ENCODE measurements around the gene LYRM4. TPM values are rescaled to one million over a fixed set of nuclear protein-coding genes. Genes with fewer than 3 reads are reported as not detected.

LYRM4 gene
- total RNA-seq, 2 experiments from 2014 or later = 28.9 to 29.8 TPM

GRCh38 chr6:5293692-5294091 is 32.9 kb upstream of the LYRM4 start:
- POLR2A ChIA-PET = no interaction called here
- ATAC-seq (no peak), DNase-seq (no peak)
- H3K27ac Mint-ChIP-seq = no peak overlapping the region
- CTCF ChIA-PET = interaction anchor here (1.2 kb wide), 1 partner anchor 9 kb away, joined by 3 read pairs; no protein-coding TSS in a partner anchor
- no peaks in the 10 kb centered on the region for H3K27me3 Mint-ChIP-seq (ENCODE audit: low read depth)
- H3K4me3 Mint-ChIP-seq = no peak overlapping the region
- peaks cover 4% of the 10 kb centered on the region for H3K36me3 Mint-ChIP-seq (ENCODE audit: low read depth)
- H3K4me1 Mint-ChIP-seq (ENCODE audit: low read depth) = peaks cover 23% of the 10 kb centered on the region
- no peaks in the 10 kb centered on the region for H3K9me3 Mint-ChIP-seq (ENCODE audit: insufficient read depth)

- no peak overlapping the region for H3K27ac Mint-ChIP-seq
- H3K9me3 Mint-ChIP-seq (ENCODE audit: insufficient read depth) = no peaks in the 10 kb centered on the region
- ChIA-PET POLR2A (no interaction called here), CTCF (interaction anchor here (1.0 kb wide), 1 partner anchor 11 kb away, joined by 3 read pairs; no protein-coding TSS in a partner anchor)
- ATAC-seq (no peak), DNase-seq (no peak)
- no peaks in the 10 kb centered on the region for H3K27me3 Mint-ChIP-seq (ENCODE audit: low read depth)
- peaks cover 6% of the 10 kb centered on the region for H3K36me3 Mint-ChIP-seq (ENCODE audit: low read depth)
- peaks cover 25% of the 10 kb centered on the region for H3K4me1 Mint-ChIP-seq (ENCODE audit: low read depth)
- H3K4me3 Mint-ChIP-seq = no peak overlapping the region
These were observed 31.4 kb upstream of the LYRM4 start for GRCh38 chr6:5292154-5292553.

GRCh38 chr6:5290500-5290899 is 29.8 kb upstream of the LYRM4 start:
- CTCF ChIA-PET = interaction anchor here (0.9 to 1.8 kb wide), 4 partner anchors 11 to 155 kb away, joined by 3 to 13 read pairs (median 4); no protein-coding TSS in a partner anchor
- POLR2A ChIA-PET = no interaction called here

GRCh38 chr6:5290097-5290496 is 29.3 kb upstream of the LYRM4 start:
- CTCF ChIA-PET = interaction anchor here (0.9 to 1.8 kb wide), 4 partner anchors 10 to 154 kb away, joined by 3 to 13 read pairs (median 4); no protein-coding TSS in a partner anchor
- Mint-ChIP-seq H3K27me3 (ENCODE audit: low read depth) (no peaks in the 10 kb centered on the region), H3K36me3 (ENCODE audit: low read depth) (peaks cover 2% of the 10 kb centered on the region), H3K4me1 (ENCODE audit: low read depth) (peaks cover 30% of the 10 kb centered on the region), H3K9me3 (ENCODE audit: insufficient read depth) (no peaks in the 10 kb centered on the region), H3K4me3 (no peak overlapping the region), H3K27ac (no peak overlapping the region)
- POLR2A ChIA-PET = no interaction called here
- no peak for DNase-seq
- ATAC-seq = no peak

More at GRCh38 chr6:5290500-5290899, 29.8 kb upstream of the LYRM4 start:
- no peaks in the 10 kb centered on the region for H3K9me3 Mint-ChIP-seq (ENCODE audit: insufficient read depth)
- H3K27me3 Mint-ChIP-seq (ENCODE audit: low read depth) = no peaks in the 10 kb centered on the region
- no peak for ATAC-seq
- no peak overlapping the region for H3K4me3 Mint-ChIP-seq
- peaks cover 28% of the 10 kb centered on the region for H3K4me1 Mint-ChIP-seq (ENCODE audit: low read depth)
- no peak overlapping the region for H3K27ac Mint-ChIP-seq
- no peak for DNase-seq
- peaks cover 2% of the 10 kb centered on the region for H3K36me3 Mint-ChIP-seq (ENCODE audit: low read depth)

GRCh38 chr6:5287966-5288297 is 27.2 kb upstream of the LYRM4 start:
- H3K27me3 Mint-ChIP-seq (ENCODE audit: low read depth) = no peaks in the 10 kb centered on the region
- H3K4me1 Mint-ChIP-seq (ENCODE audit: low read depth) = peaks cover 12% of the 10 kb centered on the region
- H3K36me3 Mint-ChIP-seq (ENCODE audit: low read depth) = peaks cover 2% of the 10 kb centered on the region
- no peak for ATAC-seq
- DNase-seq = no peak
- H3K4me3 Mint-ChIP-seq = no peak overlapping the region
- H3K9me3 Mint-ChIP-seq (ENCODE audit: insufficient read depth) = no peaks in the 10 kb centered on the region
- CTCF ChIA-PET = interaction anchor here (1.1 to 2.0 kb wide), 2 partner anchors 12 to 15 kb away, joined by 3 to 4 read pairs; no protein-coding TSS in a partner anchor
- no peak overlapping the region for H3K27ac Mint-ChIP-seq
- POLR2A ChIA-PET = no interaction called here

GRCh38 chr6:5287205-5287965 is 26.6 kb upstream of the LYRM4 start:
- ATAC-seq = no peak
- H3K27ac Mint-ChIP-seq = no peak overlapping the region

GRCh38 chr6:5286780-5287179 is 26.0 kb upstream of the LYRM4 start:
- Mint-ChIP-seq H3K4me1 (ENCODE audit: low read depth) (peaks cover 9% of the 10 kb centered on the region), H3K36me3 (ENCODE audit: low read depth) (peaks cover 2% of the 10 kb centered on the region), H3K4me3 (no peak overlapping the region), H3K9me3 (ENCODE audit: insufficient read depth) (no peaks in the 10 kb centered on the region), H3K27me3 (ENCODE audit: low read depth) (no peaks in the 10 kb centered on the region), H3K27ac (no peak overlapping the region)
- ChIA-PET CTCF (interaction anchor here (2.0 kb wide), 1 partner anchor 11 kb away, joined by 4 read pairs; no protein-coding TSS in a partner anchor), POLR2A (no interaction called here)
- DNase-seq (no peak), ATAC-seq (no peak)

More at GRCh38 chr6:5287205-5287965, 26.6 kb upstream of the LYRM4 start:
- Mint-ChIP-seq H3K4me3 (no peak overlapping the region), H3K4me1 (ENCODE audit: low read depth) (peaks cover 9% of the 10 kb centered on the region), H3K36me3 (ENCODE audit: low read depth) (peaks cover 2% of the 10 kb centered on the region), H3K9me3 (ENCODE audit: insufficient read depth) (no peaks in the 10 kb centered on the region), H3K27me3 (ENCODE audit: low read depth) (no peaks in the 10 kb centered on the region)
- POLR2A ChIA-PET = no interaction called here
- no peak for DNase-seq
- CTCF ChIA-PET = interaction anchor here (1.1 to 2.0 kb wide), 2 partner anchors 12 to 16 kb away, joined by 3 to 4 read pairs; no protein-coding TSS in a partner anchor

GRCh38 chr6:5285526-5285925 is 24.8 kb upstream of the LYRM4 start:
- Mint-ChIP-seq H3K4me3 (no peak overlapping the region), H3K9me3 (ENCODE audit: insufficient read depth) (no peaks in the 10 kb centered on the region), H3K27me3 (ENCODE audit: low read depth) (no peaks in the 10 kb centered on the region), H3K4me1 (ENCODE audit: low read depth) (peaks cover 10% of the 10 kb centered on the region), H3K36me3 (ENCODE audit: low read depth) (peaks cover 2% of the 10 kb centered on the region), H3K27ac (no peak overlapping the region)
- POLR2A ChIA-PET = no interaction called here
- ATAC-seq (no peak), DNase-seq (no peak)
- CTCF ChIA-PET = no interaction called here

GRCh38 chr6:5285081-5285480 is 24.3 kb upstream of the LYRM4 start:
- no peak for DNase-seq
- CTCF ChIA-PET = no interaction called here
- H3K4me1 Mint-ChIP-seq (ENCODE audit: low read depth) = peaks cover 15% of the 10 kb centered on the region
- ATAC-seq = no peak
- no peak overlapping the region for H3K27ac Mint-ChIP-seq
- peaks cover 2% of the 10 kb centered on the region for H3K36me3 Mint-ChIP-seq (ENCODE audit: low read depth)
- H3K9me3 Mint-ChIP-seq (ENCODE audit: insufficient read depth) = no peaks in the 10 kb centered on the region
- H3K27me3 Mint-ChIP-seq (ENCODE audit: low read depth) = no peaks in the 10 kb centered on the region
- POLR2A ChIA-PET = no interaction called here
- no peak overlapping the region for H3K4me3 Mint-ChIP-seq

- ChIA-PET POLR2A (no interaction called here), CTCF (no interaction called here)
- Mint-ChIP-seq H3K27me3 (ENCODE audit: low read depth) (no peaks in the 10 kb centered on the region), H3K27ac (no peak overlapping the region), H3K36me3 (ENCODE audit: low read depth) (peaks cover 4% of the 10 kb centered on the region), H3K9me3 (ENCODE audit: insufficient read depth) (no peaks in the 10 kb centered on the region), H3K4me3 (no peak overlapping the region), H3K4me1 (ENCODE audit: low read depth) (peaks cover 24% of the 10 kb centered on the region)
- no peak for DNase-seq
- no peak for ATAC-seq
These were observed 21.5 kb upstream of the LYRM4 start for GRCh38 chr6:5282191-5282623.

- Mint-ChIP-seq H3K4me1 (ENCODE audit: low read depth) (peaks cover 24% of the 10 kb centered on the region), H3K27me3 (ENCODE audit: low read depth) (no peaks in the 10 kb centered on the region), H3K4me3 (no peak overlapping the region), H3K9me3 (ENCODE audit: insufficient read depth) (no peaks in the 10 kb centered on the region), H3K36me3 (ENCODE audit: low read depth) (peaks cover 4% of the 10 kb centered on the region), H3K27ac (no peak overlapping the region)
- ChIA-PET CTCF (interaction anchor here (1.2 to 1.9 kb wide), 2 partner anchors 21 to 137 kb away, joined by 3 to 11 read pairs; no protein-coding TSS in a partner anchor), POLR2A (interaction anchor here (0.6 kb wide), 1 partner anchor 20 kb away, joined by 3 read pairs; the partner anchor contains the start of gene LYRM4)
- ATAC-seq = no peak
- no peak for DNase-seq
These were observed 20.2 kb upstream of the LYRM4 start for GRCh38 chr6:5280920-5281319.

GRCh38 chr6:5279891-5280338 is 19.2 kb upstream of the LYRM4 start:
- CTCF ChIA-PET = interaction anchor here (1.2 to 1.9 kb wide), 3 partner anchors 10 to 136 kb away, joined by 3 to 11 read pairs (median 4); no protein-coding TSS in a partner anchor
- ATAC-seq (peak; percentile 64), DNase-seq (no peak)
- Mint-ChIP-seq H3K9me3 (ENCODE audit: insufficient read depth) (no peaks in the 10 kb centered on the region), H3K27ac (peak overlapping the region; percentile 58), H3K27me3 (ENCODE audit: low read depth) (no peaks in the 10 kb centered on the region), H3K36me3 (ENCODE audit: low read depth) (peaks cover 4% of the 10 kb centered on the region), H3K4me3 (no peak overlapping the region), H3K4me1 (ENCODE audit: low read depth) (peaks cover 19% of the 10 kb centered on the region)
- POLR2A ChIA-PET = interaction anchor here (1.0 to 1.8 kb wide), 3 partner anchors 9 to 23 kb away, joined by 4 to 7 read pairs (median 5); partner anchors contain the start of genes FARS2 and LYRM4

Measured in activated CD8-positive, alpha-beta T cell treated with anti-CD3 and anti-CD28 coated beads, Interleukin-2, amount 10 ng/mL, durations not matched to agents 7 days and 5 days (primary cell).